Sigmoid colon (tissue), 7 donors: ENCODE data around the gene NR6A1. TPM values are rescaled to one million over a fixed set of nuclear protein-coding genes. Genes with fewer than 3 reads are reported as not detected.

Source experiments
- DNase-seq: peaks from one replicate; pipeline ENCODE4 v3.0.0-alpha.2; 2019
- H3K27ac ChIP-seq, 4 donors: fragments of 200-600 bp; sonication (generic); one replicate each; pipeline ENCODE4 v1.5.1; 2016 to 2019; ENCODE audit warnings: mild to moderate bottlenecking in 1 of 4
- H3K27me3 ChIP-seq, 3 donors: fragments of 200-600 bp; sonication (generic); one replicate each; pipeline ENCODE4 v1.5.1; 2019; ENCODE audit warnings: mild to moderate bottlenecking in 1 of 3
- H3K36me3 ChIP-seq, 4 donors: fragments of 200-600 bp; sonication (generic); one replicate each; pipeline ENCODE4 v1.5.1; 2016 to 2019
- H3K4me1 ChIP-seq, 4 donors: fragments of 200-600 bp; sonication (generic); one replicate each; pipeline ENCODE4 v1.5.1; 2017 to 2019
- H3K4me3 ChIP-seq, 4 donors: fragments of 200-600 bp; sonication (generic); one replicate each; pipeline ENCODE4 v1.5.1; 2017 to 2019; ENCODE audit warnings: mild to moderate bottlenecking in 2 of 4, moderate library complexity in 1 of 4
- H3K9me3 ChIP-seq, 4 donors: fragments of 200-600 bp in 3 of 4; sonication (generic) in 3 of 4; one replicate each; pipeline versions ENCODE4 v1.5.1 to v1.6.1; 2013 to 2019
- EP300 ChIP-seq, 4 donors: sonication (generic); formaldehyde crosslinking; IDR thresholded peaks; one replicate each; pipeline ENCODE4 v1.6.1; 2017; ENCODE audit warnings: antibody characterized with exemption in 4 of 4
- POLR2A ChIP-seq, 2 donors: fragments of 450-650 bp; IDR thresholded peaks; one replicate each; pipeline ENCODE4 v1.6.1; 2016; ENCODE audit warnings: antibody characterized with exemption in 2 of 2, mild to moderate bottlenecking in 2 of 2, moderate library complexity in 2 of 2
- POLR2AphosphoS5 ChIP-seq, 4 donors: sonication (generic); formaldehyde crosslinking; IDR thresholded peaks; one replicate each; pipeline ENCODE4 v1.6.1; 2017; ENCODE audit warnings: antibody characterized with exemption in 4 of 4
- WGBS, 2 donors: extraction: QIAGEN DNeasy Blood & Tissue Kit; methylation state at CpG; one replicate each; pipeline ENCODE4 v1.1.7; 2013; 5-methylcytosine and 5-hydroxymethylcytosine counted together
- intact Hi-C: fragments of 100-400 bp; cut with DNase I; formaldehyde crosslinking; loops from one replicate; pipeline ENCODE4 v1.15.1; 2023
- polyA plus RNA-seq, 3 donors: library from polyadenylated mRNA; stranded (reverse); fragments of 200-250 nt; gene quantifications; one replicate each; pipeline ENCODE4 v1.2.3, GENCODE V29; 2013
- total RNA-seq, 4 donors: library from RNA; depleted of rRNA; stranded (reverse); fragments of >200 nt; gene quantifications; one replicate each; pipeline ENCODE4 v1.1.0, GENCODE V29; 2016
- TF ChIP-seq, protein P1 (sequence below), 4 experiments: fragments of 450-650 bp in 3 of 4; fragments of 200-600 bp in 1 of 4; IDR thresholded peaks; one replicate each; pipeline ENCODE4 v1.5.1; 2016 to 2019; ENCODE audit warnings: antibody characterized with exemption in 4 of 4, mild to moderate bottlenecking in 3 of 4, moderate library complexity in 2 of 4
- donor health status: healthy with polysubstance abuse.
- donor health status: Bipolar disorder and iron deficiency.
- donor health status: healthy.

NR6A1 gene
- total and polyA plus RNA-seq, 7 donors: 0.60 to 3.0 (median 1.8) TPM

DNA sequence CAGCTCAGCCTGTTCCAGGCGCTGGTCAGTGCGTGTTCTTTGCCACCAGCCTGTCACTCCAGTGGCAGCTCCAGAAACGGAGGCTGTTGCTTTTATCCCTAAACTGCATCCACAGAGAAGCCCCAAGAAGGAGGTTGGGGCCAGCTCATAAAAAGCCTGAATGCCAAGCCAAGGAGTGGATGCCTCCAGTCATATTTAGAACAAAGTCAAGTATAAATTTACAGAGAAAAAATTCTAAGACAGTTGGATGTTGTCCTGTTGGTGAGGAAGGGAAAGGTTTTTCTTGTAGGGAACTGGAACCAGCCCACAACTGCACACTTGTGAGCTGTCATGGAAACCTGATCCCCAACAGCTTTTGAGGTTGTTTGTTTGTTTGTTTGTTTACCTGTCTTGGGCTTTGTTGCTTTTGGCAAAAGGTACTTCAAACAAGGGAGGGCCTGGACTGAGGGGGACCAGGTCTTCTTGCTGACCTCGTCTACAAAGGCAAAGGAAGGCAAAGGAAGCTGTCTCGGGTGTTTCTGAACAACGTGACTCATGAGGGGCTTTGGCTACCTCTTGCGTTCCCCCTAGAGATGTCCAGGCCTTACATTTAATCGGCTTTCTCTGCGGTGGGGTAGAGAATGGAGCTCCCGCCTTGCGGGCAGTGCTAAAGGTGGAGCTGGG, 42.5 kb upstream of the NR6A1 start:
- H3K27ac ChIP-seq: peak overlapping the region; percentile 73 to 95 (median 80)
- 84 to 86% methylated on average over 11 of the region's 11 CpGs for WGBS, 2 donors
- TF ChIP-seq EP300 (IDR thresholded peaks at IDR 0.05): no peak
- peak in 1 of 4 donors; percentile 22 for TF ChIP-seq POLR2AphosphoS5 (IDR thresholded peaks at IDR 0.05)

DNA sequence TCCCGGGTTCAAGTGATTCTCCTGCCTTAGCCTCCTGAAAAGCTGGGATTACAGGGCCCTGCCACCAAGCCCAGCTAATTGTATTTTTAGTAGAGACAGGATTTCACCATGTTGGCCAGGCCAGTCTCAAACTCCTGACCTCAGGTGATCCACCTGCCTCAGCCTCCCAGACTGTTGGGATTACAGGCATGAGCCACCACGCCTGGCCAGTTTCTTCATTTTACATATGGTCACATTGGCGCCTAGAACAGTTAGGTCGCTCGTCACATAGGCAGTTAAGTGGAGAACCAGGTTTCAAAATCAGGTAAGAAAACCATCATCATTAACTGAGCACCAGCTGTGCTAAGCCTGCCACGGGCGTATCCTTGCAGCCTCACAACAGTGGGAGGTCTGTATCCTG, 41.9 kb upstream of the NR6A1 start:
- Histone ChIP-seq H3K27ac (peak overlapping the region; percentile 73 to 95 (median 80)), H3K9me3 (no peaks in the 10 kb centered on the region), H3K4me1 (peaks cover 0 to 43% (median 41%) of the 10 kb centered on the region in 4 donors), H3K4me3 (no peak overlapping the region), H3K36me3 (peaks cover 0 to 10% (median 0%) of the 10 kb centered on the region in 4 donors), H3K27me3 (no peaks in the 10 kb centered on the region)
- 86 to 88% methylated on average over 7 of the region's 7 CpGs for WGBS, 2 donors
- DNase-seq: no peak
- TF ChIP-seq, protein P1, sequence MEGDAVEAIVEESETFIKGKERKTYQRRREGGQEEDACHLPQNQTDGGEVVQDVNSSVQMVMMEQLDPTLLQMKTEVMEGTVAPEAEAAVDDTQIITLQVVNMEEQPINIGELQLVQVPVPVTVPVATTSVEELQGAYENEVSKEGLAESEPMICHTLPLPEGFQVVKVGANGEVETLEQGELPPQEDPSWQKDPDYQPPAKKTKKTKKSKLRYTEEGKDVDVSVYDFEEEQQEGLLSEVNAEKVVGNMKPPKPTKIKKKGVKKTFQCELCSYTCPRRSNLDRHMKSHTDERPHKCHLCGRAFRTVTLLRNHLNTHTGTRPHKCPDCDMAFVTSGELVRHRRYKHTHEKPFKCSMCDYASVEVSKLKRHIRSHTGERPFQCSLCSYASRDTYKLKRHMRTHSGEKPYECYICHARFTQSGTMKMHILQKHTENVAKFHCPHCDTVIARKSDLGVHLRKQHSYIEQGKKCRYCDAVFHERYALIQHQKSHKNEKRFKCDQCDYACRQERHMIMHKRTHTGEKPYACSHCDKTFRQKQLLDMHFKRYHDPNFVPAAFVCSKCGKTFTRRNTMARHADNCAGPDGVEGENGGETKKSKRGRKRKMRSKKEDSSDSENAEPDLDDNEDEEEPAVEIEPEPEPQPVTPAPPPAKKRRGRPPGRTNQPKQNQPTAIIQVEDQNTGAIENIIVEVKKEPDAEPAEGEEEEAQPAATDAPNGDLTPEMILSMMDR (IDR thresholded peaks at IDR 0.05): no peak
- TF ChIP-seq EP300 (IDR thresholded peaks at IDR 0.05) (no peak), POLR2AphosphoS5 (IDR thresholded peaks at IDR 0.05) (no peak), POLR2A (IDR thresholded peaks at IDR 0.05) (no peak)
- intact Hi-C loops: loop anchor here (2.0 kb wide), 1 partner anchor 38 kb away; no protein-coding TSS in a partner anchor

More for the DNA sequence above, 42.5 kb upstream of the NR6A1 start:
- no peaks in the 10 kb centered on the region for H3K27me3 ChIP-seq
- peaks cover 0 to 10% (median 0%) of the 10 kb centered on the region in 4 donors for H3K36me3 ChIP-seq
- H3K9me3 ChIP-seq: no peaks in the 10 kb centered on the region
- DNase-seq: no peak
- H3K4me1 ChIP-seq: peaks cover 0 to 43% (median 41%) of the 10 kb centered on the region in 4 donors
- no peak overlapping the region for H3K4me3 ChIP-seq
- intact Hi-C loops: loop anchor here (2.0 kb wide), 1 partner anchor 39 kb away; no protein-coding TSS in a partner anchor

DNA sequence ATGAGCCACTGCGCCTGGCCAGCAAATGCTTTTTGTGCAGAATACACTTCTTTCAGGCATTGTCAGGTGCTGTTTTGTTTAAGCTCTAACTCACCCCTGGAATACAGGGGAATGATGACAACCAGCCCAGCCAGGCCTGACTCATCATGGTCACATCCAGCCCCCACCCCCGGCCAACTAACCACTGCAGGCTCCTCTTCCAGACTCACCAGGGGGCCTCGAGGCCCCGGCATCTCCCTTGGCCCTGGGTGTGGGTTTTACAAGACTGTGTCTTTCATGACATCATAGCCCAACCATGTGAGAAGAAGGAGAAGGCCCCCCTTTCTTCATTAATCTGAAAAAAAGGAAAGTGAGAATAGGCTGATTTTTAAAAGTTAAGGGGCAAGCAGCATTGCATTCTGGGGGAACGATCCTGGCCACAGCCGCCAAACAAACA, 41.3 kb upstream of the NR6A1 start:
- DNase-seq: peak; percentile 93
- 65 to 66% methylated on average over 6 of the region's 6 CpGs for WGBS, 2 donors
- peak in 2 of 4 donors; percentile 51 to 62 for TF ChIP-seq POLR2AphosphoS5 (IDR thresholded peaks at IDR 0.05)
- TF ChIP-seq EP300 (IDR thresholded peaks at IDR 0.05): no peak
- Histone ChIP-seq H3K4me1 (peaks cover 0 to 43% (median 41%) of the 10 kb centered on the region in 4 donors), H3K4me3 (no peak overlapping the region), H3K27me3 (no peaks in the 10 kb centered on the region), H3K9me3 (no peaks in the 10 kb centered on the region), H3K27ac (peak overlapping the region; percentile 73 to 95 (median 80)), H3K36me3 (peaks cover 0 to 10% (median 0%) of the 10 kb centered on the region in 4 donors)
- intact Hi-C loops: loop anchor here (2.0 kb wide), 1 partner anchor 38 kb away; no protein-coding TSS in a partner anchor

DNA sequence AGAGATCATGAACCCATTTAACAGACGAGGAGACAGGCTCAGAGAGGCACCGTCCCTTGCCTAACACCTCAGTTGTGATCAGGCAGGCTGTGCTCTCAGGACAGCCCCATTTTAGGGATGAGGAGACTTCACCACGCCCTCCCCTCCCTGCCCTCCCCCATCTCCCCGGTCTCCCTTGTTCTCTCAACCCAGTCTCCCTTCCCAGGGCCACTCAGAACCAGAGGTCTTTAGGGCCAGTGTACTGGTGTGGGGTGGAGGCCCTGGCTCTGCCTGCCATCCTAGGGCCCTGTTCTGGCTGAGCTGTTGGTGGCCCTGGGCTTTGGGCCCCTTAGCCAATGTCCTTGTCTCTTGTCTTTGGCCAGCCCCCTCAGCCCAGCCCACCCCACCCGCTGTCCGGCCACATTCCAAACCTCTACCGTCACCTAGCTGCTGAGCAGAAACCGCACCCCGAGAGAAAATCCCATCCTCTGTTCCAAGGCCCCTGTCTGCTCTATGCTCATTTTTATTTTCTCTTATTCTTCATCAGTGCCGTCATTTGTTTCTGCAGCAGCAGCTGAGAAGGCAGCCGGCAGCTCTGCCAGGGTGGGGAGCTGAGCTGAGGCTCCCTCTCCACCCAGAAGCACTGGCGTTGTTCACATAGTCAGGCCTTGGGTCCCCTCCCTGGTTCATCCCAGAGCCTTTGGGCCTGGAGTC, 39.7 kb upstream of the NR6A1 start:
- Histone ChIP-seq H3K9me3 (no peaks in the 10 kb centered on the region), H3K4me3 (no peak overlapping the region), H3K27ac (peak overlapping the region; percentile 73 to 95 (median 80)), H3K4me1 (peaks cover 0 to 43% (median 41%) of the 10 kb centered on the region in 4 donors), H3K27me3 (no peaks in the 10 kb centered on the region), H3K36me3 (peaks cover 0 to 10% (median 0%) of the 10 kb centered on the region in 4 donors)
- intact Hi-C loops: no loop called here
- DNase-seq: no peak
- WGBS, 2 donors: 76 to 78% methylated on average over 12 of the region's 12 CpGs
- TF ChIP-seq, protein P1 (IDR thresholded peaks at IDR 0.05): no peak
- TF ChIP-seq POLR2AphosphoS5 (IDR thresholded peaks at IDR 0.05) (peak in 3 of 4 donors; percentile 16 to 27 (median 17)), EP300 (IDR thresholded peaks at IDR 0.05) (no peak), POLR2A (IDR thresholded peaks at IDR 0.05) (no peak)

DNA sequence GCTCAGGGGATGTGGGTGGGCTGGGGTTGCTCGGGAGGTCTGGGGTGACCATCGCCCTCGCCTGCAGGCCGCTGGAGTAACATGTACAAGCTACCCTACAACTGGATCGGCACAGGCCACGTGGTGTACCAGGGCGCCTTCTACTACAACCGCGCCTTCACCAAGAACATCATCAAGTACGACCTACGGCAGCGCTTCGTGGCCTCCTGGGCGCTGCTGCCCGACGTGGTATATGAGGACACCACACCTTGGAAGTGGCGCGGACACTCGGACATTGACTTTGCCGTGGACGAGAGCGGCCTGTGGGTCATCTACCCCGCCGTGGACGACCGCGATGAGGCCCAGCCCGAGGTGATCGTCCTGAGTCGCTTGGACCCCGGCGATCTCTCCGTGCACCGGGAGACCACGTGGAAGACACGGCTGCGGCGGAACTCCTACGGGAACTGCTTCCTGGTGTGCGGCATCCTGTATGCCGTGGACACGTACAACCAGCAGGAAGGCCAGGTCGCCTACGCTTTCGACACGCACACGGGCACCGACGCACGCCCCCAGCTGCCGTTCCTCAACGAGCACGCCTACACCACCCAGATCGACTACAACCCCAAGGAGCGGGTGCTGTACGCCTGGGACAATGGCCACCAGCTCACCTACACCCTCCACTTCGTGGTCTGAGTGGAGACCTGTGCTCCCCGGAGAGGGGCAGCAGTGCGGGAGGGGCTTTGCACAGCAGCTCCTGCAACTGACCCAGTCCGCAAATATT, 38.8 kb upstream of the NR6A1 start:
- H3K36me3 ChIP-seq: peaks cover 0 to 15% (median 2%) of the 10 kb centered on the region in 4 donors
- no peaks in the 10 kb centered on the region for H3K27me3 ChIP-seq
- H3K4me1 ChIP-seq: peaks cover 0 to 43% (median 41%) of the 10 kb centered on the region in 4 donors
- intact Hi-C loops: no loop called here
- H3K4me3 ChIP-seq: no peak overlapping the region
- 94 to 97% methylated on average over 60 of the region's 60 CpGs for WGBS, 2 donors
- no peaks in the 10 kb centered on the region for H3K9me3 ChIP-seq
- TF ChIP-seq, protein P1 (IDR thresholded peaks at IDR 0.05): no peak
- TF ChIP-seq POLR2A (IDR thresholded peaks at IDR 0.05) (no peak), EP300 (IDR thresholded peaks at IDR 0.05) (no peak), POLR2AphosphoS5 (IDR thresholded peaks at IDR 0.05) (no peak)
- H3K27ac ChIP-seq: peak overlapping the region; percentile 73 to 95 (median 80)
- DNase-seq: no peak
